ENCODE data around the gene PACSIN3.

DNA sequence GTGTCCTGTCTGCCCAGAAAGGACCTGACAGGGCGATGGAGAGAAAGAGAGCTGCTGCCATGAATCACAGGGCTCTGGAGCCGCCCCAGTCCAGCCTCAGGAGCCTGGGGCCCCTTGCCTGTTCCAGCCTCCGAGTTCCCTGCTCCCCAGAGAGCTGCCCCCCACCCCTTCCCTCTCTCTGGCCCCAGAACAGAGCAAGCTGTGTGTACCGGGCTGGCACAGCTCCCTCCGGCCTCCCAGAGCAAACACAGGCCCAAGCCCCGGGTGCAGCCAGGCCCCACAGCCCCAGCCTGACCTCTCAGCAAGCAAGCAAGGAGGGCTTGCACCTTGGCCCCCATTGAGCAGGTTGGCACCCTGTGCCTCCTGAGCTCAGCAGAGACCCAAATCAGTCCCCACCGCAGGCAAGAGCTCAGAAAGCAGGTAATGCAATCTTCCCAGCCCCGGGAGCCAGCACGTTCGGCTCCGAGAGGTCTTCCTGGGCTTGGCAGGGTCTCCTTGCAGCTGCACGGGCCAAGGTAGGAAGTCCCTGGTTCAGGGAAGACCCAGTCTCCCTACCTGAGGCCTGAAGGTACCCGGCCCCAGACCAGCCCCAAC, 1.4 kb downstream of the PACSIN3 start:
- TF ChIP-seq, protein P1, sequence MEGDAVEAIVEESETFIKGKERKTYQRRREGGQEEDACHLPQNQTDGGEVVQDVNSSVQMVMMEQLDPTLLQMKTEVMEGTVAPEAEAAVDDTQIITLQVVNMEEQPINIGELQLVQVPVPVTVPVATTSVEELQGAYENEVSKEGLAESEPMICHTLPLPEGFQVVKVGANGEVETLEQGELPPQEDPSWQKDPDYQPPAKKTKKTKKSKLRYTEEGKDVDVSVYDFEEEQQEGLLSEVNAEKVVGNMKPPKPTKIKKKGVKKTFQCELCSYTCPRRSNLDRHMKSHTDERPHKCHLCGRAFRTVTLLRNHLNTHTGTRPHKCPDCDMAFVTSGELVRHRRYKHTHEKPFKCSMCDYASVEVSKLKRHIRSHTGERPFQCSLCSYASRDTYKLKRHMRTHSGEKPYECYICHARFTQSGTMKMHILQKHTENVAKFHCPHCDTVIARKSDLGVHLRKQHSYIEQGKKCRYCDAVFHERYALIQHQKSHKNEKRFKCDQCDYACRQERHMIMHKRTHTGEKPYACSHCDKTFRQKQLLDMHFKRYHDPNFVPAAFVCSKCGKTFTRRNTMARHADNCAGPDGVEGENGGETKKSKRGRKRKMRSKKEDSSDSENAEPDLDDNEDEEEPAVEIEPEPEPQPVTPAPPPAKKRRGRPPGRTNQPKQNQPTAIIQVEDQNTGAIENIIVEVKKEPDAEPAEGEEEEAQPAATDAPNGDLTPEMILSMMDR (IDR thresholded peaks at IDR 0.05; ENCODE audit: low read length) = no peak
- TF ChIP-seq EZH2 (optimal IDR thresholded peaks at IDR 0.05; ENCODE audit: low read depth, low read length) (no peak), EZH2phosphoT487 (IDR thresholded peaks at IDR 0.05; ENCODE audit: low read length) (no peak)

All from MM.1S (cell line).